ENCODE data around the gene UTP4.
A peak's percentile ranks its signal among the peaks of the same experiment; 100 is the strongest.

UTP4 gene

GRCh38 chr16:69132424-69133252, at the start of gene UTP4, which contains the start of gene CHTF8:
TSS of gene UTP4 (plus strand) at chr16:69132649. CDS start at chr16:69133460, 811 bp downstream.
TSS of gene CHTF8 (minus strand) at chr16:69132588. CDS start at chr16:69121458, 11,130 bp downstream.
- TF ChIP-seq, protein P1, sequence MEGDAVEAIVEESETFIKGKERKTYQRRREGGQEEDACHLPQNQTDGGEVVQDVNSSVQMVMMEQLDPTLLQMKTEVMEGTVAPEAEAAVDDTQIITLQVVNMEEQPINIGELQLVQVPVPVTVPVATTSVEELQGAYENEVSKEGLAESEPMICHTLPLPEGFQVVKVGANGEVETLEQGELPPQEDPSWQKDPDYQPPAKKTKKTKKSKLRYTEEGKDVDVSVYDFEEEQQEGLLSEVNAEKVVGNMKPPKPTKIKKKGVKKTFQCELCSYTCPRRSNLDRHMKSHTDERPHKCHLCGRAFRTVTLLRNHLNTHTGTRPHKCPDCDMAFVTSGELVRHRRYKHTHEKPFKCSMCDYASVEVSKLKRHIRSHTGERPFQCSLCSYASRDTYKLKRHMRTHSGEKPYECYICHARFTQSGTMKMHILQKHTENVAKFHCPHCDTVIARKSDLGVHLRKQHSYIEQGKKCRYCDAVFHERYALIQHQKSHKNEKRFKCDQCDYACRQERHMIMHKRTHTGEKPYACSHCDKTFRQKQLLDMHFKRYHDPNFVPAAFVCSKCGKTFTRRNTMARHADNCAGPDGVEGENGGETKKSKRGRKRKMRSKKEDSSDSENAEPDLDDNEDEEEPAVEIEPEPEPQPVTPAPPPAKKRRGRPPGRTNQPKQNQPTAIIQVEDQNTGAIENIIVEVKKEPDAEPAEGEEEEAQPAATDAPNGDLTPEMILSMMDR (conservative IDR thresholded peaks at IDR 0.05; ENCODE audit: low read depth, low read length), result no peak
- peak; percentile 26 for DNase-seq (ENCODE audit: low read depth)
- H3K4me3 ChIP-seq (ENCODE audit: low read length), result peak within 1 kb of the TSS; percentile 98

DNA sequence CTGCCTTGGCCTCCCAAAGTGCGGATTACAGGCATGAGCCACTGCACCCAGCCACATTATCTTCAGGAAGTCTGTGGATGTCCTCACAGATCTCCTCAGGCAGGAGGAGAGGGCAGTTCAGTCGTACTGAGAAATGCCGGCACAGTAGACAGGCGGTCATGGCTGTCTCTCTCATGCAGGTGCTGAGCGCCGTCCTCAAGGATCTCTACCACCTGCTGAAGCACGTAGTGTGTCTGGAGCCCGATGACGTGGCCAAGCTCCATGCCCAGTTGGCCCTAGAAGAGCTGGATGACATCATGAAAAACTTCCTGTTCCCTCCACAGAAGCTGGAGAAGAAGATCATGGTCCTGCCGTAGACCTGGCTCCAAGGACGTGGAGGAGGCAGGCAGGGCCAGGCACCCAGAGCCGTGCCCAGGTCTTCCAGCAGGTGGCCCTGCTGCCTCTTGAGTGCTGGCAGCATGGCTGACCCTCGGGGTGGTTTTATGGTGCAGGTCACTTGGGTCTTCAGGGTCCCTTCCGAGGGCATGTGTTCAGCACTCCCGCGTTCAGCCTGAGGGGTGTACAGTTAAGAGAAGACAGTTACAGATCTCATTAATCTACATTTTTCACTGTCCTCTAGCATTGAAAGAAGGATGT, 49.0 kb upstream of the UTP4 start:
- DNase-seq (ENCODE audit: low read depth), result no peak
- TF ChIP-seq, protein P1 (conservative IDR thresholded peaks at IDR 0.05; ENCODE audit: low read depth, low read length), result peak; percentile 17

GRCh38 chr16:69084289-69084688, 48.2 kb upstream of the UTP4 start:
- TF ChIP-seq, protein P1 (conservative IDR thresholded peaks at IDR 0.05; ENCODE audit: low read depth, low read length), result no peak
- no peak for DNase-seq (ENCODE audit: low read depth)
- no peak overlapping the region for H3K4me3 ChIP-seq (ENCODE audit: low read length)

More for the DNA sequence above, 49.0 kb upstream of the UTP4 start:
- no peak overlapping the region for H3K4me3 ChIP-seq (ENCODE audit: low read length)

GRCh38 chr16:69085032-69085695, 47.3 kb upstream of the UTP4 start:
- H3K4me3 ChIP-seq (ENCODE audit: low read length), result no peak overlapping the region
- TF ChIP-seq, protein P1 (conservative IDR thresholded peaks at IDR 0.05; ENCODE audit: low read depth, low read length), result no peak
- no peak for DNase-seq (ENCODE audit: low read depth)

GRCh38 chr16:69087161-69087581, 45.3 kb upstream of the UTP4 start:
- no peak overlapping the region for H3K4me3 ChIP-seq (ENCODE audit: low read length)
- TF ChIP-seq, protein P1 (conservative IDR thresholded peaks at IDR 0.05; ENCODE audit: low read depth, low read length), result no peak
- DNase-seq (ENCODE audit: low read depth), result no peak

- TF ChIP-seq, protein P1 (conservative IDR thresholded peaks at IDR 0.05; ENCODE audit: low read depth, low read length), result no peak
- no peak for DNase-seq (ENCODE audit: low read depth)
- H3K4me3 ChIP-seq (ENCODE audit: low read length), result no peak overlapping the region
Observed at GRCh38 chr16:69088684-69089083, 43.8 kb upstream of the UTP4 start.
